T-helper 22 cell (primary cell): Measurements from ENCODE around the gene INTS1.
"Not testable (repeated sequence)": the region's sequence is repeated elsewhere in the genome, so short reads cannot be mapped to it uniquely, and the experiment has no call there.

Source experiments
- DNase-seq: peaks from one replicate; pipeline ENCODE4 v3.0.0-alpha.2; 2020; ENCODE audit warnings: low read depth

INTS1 gene

DNA sequence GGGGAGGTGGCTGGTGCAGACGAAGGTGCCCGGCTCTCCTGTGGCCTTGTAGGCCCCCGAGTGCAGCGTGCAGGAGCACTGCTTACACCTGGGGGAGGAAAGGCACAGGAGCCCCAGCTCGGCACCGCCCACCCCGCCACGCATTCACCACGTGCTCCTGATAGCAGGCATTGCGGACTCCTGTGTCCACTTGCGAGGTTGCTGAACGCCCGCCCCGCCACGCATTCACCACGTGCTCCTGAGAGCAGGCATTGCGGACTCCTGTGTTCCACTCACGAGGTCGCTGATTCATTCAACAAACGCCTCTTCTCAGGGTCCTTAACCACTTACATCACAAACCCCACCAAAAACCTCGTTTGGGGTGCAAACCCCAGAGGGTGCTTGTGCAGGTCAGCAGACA is 58.8 kb downstream of the INTS1 start:
- DNase-seq = no peak

DNA sequence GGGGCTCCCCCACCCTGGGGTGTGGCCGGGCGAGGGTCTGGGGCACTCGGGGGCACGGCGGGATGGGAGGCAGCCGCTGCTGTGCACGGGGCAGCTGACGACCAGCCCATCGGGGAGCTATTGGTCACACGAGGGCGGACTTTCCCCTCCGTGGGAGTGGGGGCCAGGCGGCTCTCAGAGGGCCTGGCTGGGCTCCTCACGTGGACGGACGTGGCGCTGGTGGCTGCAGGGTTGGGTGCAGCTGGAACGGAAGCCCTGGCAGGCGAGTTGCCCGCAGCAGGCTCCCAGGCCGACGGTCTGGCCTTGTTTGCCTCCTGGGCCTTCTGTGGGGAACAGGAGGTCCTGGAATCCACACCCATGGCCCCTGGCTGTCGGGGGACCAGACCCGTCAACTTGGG is 59.3 kb downstream of the INTS1 start:
- no peak for DNase-seq

DNA sequence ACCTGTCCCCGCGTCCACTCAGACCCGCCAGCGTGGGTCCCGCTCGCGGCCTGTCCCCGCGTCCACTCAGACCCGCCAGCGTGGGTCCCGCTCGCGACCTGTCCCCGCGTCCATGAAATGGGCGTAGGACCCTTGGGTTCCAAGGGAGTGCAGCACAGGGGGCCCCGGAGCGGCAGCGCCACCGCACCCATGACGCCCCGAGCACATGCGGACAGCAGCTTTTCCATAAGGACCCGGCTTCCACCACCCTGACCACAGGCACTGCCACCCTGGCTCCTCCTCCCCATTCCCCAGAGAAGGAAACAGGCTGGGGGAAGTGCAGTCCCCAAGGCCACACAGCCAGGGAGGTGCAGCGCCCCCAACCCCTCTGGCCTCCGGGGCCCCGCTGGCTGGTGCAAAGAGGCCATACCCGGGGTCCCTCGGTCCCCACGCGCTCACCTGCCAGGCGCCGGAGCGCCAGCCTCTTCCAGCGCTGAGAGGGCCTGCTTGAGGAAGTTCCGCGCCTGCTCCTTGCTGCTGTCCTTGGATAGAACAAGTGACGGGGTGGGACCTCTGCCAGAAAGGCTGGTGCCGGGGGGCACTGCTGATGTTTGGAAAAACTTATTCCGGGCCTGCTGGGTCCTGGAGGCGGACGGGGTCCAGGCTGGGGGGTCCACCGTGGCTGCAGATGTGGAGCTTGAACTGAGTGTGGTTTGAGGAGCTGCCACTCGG is 59.8 kb downstream of the INTS1 start:
- DNase-seq = no peak

DNA sequence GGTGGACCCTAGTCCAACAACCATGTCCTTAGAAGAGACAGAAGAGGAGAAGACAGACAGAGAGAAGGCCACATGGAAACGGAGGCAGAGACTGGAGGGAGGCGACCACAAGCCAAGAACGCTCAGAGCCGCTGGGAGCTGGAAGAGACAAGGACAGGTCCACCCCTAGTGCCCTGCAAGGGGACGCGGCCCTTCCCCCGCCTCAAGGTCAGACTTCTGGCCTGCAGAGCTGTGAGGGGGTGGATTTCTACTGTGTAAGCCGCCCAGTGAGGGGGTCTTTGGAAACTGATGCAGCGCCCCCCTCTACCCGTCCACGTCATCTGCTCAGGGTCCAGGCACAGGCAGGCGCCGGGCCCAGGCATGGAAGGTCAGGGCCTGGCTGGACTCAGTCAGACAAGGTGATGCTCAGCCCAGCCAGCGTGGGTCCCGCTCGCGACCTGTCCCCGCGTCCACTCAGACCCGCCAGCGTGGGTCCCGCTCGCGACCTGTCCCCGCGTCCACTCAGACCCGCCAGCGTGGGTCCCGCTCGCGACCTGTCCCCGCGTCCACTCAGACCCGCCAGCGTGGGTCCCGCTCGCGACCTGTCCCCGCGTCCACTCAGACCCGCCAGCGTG is 60.5 kb downstream of the INTS1 start:
- not testable (repeated sequence) for DNase-seq

DNA sequence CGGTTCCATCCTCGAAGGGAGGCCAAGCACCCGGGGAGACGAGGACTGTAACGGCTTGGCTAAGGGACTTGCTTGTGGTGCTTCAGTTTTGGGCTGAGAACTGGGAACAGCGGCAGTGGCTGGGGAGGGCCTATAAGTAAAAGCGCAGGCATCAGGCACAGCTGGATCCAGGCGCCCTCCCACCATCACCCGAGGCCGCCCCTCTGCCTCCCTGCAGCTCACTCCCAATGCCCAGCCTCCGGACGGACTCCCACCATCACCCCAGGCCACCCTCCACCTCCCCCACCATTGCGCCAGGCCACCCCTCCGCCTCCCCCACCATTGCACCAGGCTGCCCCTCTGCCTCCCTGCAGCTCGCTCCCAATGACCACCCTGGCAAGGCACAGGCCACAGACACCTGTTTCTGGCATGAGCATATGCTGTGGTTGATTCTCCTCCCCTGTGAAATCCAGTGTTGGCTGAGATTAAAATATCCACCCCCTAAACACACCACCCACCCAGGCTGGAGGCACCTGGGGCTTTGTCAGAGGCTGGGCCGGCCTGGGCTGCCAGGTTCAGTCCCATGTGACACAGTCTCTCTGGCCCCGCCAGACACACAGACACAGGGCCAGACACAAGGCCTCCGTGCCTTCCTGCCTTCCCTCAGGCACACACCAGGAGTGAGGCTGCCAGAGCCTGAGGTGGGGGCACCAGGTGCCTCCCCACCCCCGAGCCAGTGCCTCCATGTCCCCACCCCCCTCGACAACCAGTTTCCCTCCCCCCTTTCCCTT is 61.6 kb downstream of the INTS1 start:
- DNase-seq = no peak

DNA sequence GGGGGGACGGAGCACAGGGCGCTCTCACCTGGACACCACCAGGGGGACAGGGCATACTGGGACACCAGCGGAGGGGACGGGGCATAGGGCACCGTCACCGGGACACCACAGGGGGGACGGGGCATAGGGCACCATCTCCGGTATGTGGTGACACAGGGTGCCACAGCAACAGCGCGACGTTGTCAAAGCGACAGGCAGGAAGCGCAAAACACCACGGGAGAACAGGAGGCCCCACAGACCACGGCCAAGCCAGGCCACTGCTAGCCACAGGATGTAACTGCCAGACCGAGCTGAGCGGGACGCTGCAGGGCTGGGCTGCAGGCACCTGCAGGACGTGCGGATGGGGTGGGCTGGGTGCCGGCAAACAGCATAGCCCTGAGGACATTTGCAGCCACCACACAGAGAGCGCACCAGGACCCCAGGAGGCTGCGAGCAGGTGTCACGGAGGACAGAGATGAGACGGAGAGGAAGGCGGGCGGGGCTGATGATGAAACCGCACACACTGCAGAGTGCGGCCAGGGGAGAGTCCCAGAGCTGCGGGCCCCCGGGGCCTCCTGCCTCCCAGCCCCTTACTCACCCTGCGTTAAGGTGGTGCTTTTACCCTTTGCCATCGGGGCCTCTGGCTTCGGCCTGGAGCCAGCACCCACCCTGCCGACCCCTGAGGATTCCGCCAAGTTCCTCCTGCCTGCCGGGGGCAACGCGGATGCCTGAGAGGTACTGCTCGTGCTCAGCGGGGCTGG is 62.4 kb downstream of the INTS1 start:
- no peak for DNase-seq

DNA sequence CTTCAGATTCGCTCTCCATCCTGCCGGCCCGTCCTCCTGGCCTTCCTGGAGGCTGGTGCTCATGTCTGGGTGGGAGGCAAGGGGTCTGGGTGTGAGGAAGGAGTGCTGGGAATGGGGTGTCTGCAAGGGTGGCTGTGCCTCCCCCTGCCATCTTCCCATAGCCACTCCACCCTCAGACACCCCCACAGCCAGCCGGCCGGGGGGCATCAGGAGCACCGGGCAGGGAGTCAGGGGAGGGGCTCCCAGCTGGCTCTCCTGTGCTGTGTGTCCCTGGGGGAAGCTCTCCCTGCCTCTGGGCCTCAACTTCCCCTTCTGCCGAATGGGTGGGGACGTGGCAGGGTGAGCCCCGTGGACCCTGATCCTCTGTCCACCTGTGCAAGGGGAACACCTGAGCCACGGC is 63.6 kb downstream of the INTS1 start:
- no peak for DNase-seq

DNA sequence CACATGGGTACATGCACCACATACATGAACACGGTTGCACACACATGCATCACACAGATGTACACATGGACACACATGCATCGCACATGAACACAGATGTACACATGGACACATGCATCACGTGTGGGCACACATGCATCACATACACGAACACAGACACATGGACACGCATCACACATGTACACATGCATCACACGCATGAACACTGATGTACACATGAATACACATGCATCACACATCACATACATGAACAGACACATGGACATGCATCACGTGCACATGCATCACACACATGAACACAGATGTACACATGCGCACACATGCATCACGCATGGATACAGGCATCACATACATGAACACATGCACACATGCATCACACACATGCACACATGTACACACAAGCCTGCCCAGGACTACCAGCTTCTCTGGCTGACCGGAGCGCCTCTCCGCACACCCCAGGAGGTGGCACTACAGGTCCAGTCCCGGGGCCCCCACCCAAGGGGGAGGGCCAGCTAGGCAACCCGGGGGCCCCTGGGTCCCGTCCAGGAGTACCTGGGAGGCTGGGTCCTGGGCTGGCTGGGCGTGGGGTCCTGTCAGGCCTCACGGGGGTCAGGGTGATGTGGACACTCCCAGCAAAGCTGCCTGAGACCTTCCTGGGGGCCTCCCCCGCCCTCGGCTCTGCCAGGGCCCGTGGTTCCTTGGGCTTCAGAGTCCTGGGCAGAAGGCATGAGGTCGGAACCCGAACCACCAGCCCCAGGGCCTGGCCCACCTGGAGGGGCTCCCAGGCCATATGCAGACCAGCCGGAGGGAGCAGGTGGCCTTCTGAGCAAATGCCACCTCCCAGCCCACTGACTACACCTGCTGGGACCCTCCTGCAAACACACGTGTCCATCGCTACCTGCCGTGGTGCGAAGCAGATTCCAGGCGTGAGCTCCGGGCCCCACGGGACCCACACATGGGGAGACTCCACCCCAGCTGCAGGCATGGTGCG is 64.5 kb downstream of the INTS1 start:
- no peak for DNase-seq

DNA sequence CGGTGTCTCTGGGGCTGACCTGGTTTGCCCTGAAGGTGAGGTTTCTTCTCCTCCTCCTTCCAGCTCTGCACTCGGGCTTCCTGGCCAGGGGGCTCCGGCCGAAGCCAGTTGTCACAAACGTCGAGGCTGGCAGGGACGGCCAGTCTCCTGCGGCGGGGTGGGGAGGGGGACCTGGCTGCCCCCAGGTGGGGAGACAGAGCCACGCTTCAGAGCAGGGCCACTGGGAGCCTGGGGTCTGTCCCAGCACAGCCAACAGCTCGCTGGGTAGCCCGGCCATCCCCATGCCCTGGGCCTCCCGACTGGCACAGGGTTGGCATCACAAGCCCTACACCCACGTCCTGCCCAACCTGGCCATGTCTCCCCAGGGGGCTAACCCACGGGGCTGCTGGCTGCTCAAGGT is 65.4 kb downstream of the INTS1 start:
- no peak for DNase-seq

DNA sequence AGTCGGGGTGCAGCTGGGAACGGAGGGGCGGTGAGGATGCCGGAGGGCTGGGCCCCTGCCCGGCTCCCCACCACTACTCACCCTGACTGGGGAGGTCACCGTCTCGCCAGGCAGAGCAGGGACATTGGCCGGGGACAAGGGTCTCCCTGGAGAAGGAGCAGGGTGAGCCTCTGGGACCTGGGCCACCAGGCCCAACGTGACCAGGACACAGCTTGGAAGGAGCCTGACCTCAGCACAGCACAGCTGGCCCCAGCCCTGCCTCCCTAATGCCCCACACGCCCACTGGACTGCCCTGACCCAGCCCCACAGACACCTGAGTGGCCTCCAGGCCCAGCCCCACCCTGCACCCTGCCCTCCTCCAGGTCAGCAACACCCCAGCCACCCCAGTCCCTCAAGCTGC is 66.0 kb downstream of the INTS1 start:
- DNase-seq = no peak

DNA sequence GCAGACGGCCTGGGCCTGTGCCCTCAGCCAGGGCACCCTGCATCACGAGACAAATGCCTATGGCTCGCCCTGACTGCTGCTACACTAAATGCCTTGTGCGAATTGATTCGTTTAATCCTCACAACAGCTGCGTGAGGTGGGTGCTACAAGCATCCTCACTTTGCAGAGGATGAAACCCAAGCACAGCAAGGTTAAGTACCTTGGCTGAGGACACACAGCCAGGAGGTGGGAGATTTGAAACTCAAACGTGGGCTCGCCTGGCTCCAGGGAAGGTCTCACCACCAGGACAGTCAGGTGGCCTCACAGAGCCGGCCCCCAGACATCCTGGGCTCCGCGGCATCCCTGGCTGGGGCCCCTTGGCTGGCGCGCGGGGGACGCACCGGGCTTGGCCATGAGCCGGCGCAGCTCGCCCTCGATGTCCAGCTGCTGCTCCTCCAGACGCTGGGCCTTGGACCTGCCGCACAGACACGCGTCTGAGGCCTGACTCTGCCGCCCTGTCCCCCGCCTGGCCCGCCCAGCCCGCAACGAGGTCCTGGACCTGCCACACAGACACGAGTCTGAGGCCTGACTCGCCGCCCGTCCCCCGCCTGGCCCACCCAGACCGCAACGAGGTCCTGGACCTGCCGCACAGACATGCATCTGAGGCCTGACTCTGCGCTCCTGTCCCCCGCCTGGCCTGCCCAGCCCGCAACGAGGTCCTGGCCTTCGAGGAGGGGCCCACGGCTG is 66.9 kb downstream of the INTS1 start:
- no peak for DNase-seq

DNA sequence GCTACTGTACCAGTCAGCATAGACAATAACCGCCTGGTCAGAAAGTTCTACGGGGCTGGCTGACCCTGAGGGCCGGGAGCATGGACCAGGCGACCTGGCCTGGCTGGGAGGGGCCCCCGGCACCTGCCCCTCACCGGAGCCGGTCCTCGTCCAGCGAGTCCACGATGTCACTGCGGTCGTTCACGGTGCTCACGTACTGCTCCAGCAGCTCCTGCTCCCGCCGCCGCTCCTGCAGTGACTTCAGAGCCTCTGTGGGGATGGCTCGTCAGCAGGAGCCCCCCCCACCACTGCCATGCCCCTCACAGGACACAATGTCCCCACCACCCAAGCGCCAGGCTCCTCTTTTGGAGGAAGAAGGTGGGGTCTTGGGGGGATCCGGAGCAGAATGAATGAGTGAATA is 67.6 kb downstream of the INTS1 start:
- no peak for DNase-seq

DNA sequence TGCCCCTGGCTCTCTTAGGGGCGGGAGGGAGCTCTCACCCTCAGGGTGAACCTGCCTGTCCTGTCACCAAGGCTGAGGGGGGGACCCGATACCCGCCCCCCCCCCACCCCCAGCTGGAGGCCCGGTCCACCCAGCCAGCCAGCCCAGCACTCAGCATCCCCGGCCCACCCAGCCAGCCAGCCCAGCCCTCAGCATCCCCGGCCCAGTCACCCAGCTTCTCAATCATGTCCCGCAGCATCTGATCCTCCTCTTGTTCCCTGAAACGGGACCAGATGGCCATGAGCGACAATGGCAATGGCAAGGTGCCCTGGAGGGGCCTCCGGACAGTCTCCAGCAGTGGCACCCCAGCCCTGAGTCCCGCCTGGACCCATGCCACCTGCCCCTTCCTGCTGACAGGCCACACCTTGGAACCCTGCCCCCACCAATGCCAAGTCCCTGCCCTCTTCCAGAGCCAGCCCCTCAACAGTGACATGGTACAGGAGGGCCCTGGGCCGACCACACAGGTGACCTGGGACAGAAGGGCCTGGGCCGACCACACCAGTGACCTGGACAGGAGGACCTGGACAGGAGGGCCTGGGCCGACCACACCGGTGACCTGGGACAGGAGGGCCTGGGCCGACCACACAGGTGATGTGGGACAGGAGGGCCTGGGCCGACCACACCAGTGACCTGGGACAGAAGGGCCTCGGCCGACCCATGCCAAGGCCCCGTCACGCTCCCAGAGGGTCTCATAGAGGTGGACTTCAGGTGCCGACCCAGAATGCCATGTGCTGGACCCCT is 69.1 kb downstream of the INTS1 start:
- DNase-seq = no peak

DNA sequence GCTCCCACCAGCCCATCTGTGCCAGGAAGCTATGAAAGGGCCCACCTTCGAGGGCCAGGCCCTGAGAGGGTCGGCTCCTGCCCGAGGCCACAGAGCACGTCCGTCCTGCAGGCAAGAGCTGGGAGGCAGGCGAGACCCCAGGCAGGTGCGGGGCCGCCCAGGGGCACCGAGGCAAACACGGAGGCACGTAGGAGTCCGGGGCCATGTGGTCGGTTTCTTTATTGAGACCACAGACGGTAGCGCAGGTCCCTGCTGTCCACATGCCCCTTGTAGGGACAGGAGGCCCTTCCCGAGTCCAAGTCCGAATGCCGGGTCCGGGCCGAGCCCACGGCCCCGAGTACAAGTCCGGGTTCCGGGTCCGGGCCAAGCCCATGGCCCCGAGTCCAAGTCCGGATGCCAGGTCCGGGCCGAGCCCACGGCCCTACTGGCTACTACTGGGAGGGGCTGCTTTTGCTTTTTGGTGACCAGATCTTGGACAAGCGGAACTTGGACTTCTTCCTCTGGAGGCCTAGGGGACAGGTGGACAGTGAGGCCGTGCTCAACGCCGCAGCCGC is 69.9 kb downstream of the INTS1 start:
- no peak for DNase-seq

DNA sequence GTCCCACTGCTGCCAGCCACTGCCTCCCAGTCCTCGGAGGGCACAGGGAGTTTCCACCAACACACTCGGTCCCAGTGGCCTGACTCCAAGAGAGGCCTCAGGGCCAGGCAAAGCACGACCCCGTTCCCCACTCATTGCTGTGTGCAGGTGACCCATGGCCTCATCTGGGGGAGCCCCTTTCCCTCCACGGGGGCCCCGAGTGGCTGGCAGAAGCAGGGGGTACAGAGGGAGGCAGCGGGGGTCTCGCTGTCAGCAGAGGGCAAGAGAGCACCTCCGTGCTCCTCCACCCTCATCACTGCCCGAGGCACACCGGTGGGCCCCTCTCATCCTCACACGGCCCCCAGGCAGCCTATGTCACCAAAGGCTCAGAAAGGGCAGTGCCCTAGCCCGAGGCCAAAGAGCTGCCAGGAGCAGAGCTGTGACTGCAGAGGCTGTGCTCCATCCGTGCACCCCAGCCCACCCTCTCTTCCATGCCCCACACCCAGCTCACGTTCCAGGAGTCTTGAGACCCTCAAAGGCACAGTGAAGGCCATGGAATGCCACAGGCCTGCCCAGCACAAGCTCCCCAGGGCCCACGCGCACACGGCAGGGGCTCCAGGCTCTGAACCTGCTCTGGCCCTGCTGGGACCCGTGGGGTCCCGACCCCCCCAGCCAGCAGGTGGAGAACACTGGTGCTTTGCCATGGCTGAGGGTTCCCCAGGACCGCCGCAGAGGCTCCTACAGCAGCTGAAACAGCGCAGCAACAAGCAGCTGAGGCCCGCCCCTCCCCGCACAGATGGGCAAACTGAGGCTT is 70.9 kb downstream of the INTS1 start:
- DNase-seq = no peak

DNA sequence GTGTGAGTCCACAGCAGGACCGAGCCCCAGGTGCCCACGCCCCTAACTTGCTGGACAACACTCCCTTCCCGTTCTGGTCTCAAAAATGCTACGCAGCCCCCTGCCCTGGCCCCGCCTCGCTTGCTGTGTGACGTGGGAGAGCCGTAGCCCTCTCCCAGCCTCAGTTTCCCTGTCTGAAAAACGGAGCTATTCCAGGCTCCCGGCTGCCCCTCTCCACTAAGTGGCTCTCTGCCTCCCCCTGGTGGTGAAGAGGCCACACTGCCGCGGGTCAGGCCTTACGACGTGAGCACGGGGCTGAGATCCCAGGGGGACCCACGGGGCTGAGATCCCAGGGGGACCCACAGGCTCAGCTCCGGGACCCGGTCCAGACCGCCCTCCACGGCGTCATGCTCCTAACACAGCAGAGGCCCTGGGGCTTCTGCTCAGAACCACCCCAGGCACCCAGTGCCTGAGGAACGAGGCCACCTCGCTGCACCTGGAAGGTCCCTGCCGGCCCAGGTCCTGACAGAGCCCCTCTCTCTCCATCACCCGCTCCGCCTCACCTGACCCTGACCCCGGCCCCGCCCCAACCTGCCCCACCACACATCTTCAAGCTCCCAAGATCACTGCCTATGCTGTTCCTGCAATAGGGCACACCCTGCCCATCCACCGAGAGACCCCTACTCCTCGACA is 71.6 kb downstream of the INTS1 start:
- peak; percentile 40 for DNase-seq

DNA sequence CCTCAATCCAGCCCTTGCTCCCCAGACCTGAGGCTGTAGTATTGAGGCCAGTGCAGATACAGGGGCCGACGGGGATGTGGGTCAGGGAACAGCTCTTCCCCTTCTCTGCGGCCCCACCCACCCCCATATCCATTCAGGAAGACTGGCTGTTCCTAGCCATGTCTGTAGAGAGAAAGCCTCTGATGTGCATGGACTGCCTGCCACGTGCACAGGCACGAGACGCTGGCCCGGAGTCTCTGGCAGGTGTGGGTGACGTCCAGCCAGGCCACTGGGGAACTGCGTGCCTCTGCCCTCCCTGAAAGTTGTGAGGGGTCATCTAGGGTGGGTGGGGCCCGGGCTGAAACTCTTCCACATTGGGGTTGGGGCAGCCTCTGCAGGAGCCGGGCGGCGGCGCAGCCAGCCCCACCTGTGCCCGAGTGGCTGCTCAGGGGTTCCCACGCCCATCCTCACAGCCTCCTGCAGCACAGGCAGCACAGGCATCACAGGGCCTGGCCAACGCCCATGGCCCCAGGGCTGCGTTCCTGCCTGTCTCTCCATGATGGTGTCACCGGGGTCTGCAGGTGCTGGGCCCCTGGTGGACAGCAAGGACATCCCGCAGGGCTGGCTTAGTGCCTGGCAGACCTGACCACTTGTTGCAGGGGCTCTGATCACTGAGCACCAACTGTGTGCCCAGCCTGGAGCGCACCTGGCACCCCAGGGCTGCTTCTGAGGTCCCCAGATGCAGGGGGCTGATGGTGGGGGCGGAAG is 72.4 kb downstream of the INTS1 start:
- DNase-seq = no peak
